ENCODE measurements around the gene MMP20. TPM values are rescaled to one million over a fixed set of nuclear protein-coding genes. Genes with fewer than 3 reads are reported as not detected.

The MMP20 gene
- total RNA-seq, 3 donors from 2014 or later: not detected

GRCh38 chr11:102643941-102644340 lies 18.8 kb upstream of the MMP20 start:
- Histone ChIP-seq H3K4me1 (ENCODE audit: low read depth) (no peaks in the 10 kb centered on the region), H3K4me3 (no peak overlapping the region), H3K36me3 (ENCODE audit: low read depth) (no peaks in the 10 kb centered on the region), H3K9me3 (no peaks in the 10 kb centered on the region)
- no peak for DNase-seq
- no peak for ATAC-seq
- no peak for TF ChIP-seq CTCF (IDR thresholded peaks at IDR 0.05)
- intact Hi-C loops (cut with DNase I, micrococcal nuclease): no loop called here

- ATAC-seq: peak; percentile 89
- Histone ChIP-seq H3K9me3 (no peaks in the 10 kb centered on the region), H3K4me3 (no peak overlapping the region), H3K36me3 (ENCODE audit: low read depth) (no peaks in the 10 kb centered on the region), H3K4me1 (ENCODE audit: low read depth) (no peaks in the 10 kb centered on the region)
- intact Hi-C loops (cut with DNase I, micrococcal nuclease): no loop called here
- peak in 1 of 3 donors; percentile 4 for DNase-seq
- TF ChIP-seq CTCF (IDR thresholded peaks at IDR 0.05): no peak
Measured at GRCh38 chr11:102640946-102641345, 15.8 kb upstream of the MMP20 start.

- Histone ChIP-seq H3K4me3 (no peak overlapping the region), H3K36me3 (ENCODE audit: low read depth) (no peaks in the 10 kb centered on the region), H3K4me1 (ENCODE audit: low read depth) (no peaks in the 10 kb centered on the region), H3K9me3 (no peaks in the 10 kb centered on the region)
- intact Hi-C loops (cut with DNase I, micrococcal nuclease): no loop called here
- ATAC-seq: no peak
- no peak for TF ChIP-seq CTCF (IDR thresholded peaks at IDR 0.05)
- no peak for DNase-seq
Measured at GRCh38 chr11:102639656-102640055, 14.5 kb upstream of the MMP20 start.

GRCh38 chr11:102637731-102638130 lies 12.6 kb upstream of the MMP20 start:
- ATAC-seq (no peak), DNase-seq (no peak)
- no peak for TF ChIP-seq CTCF (IDR thresholded peaks at IDR 0.05)
- Histone ChIP-seq H3K9me3 (no peaks in the 10 kb centered on the region), H3K4me1 (ENCODE audit: low read depth) (no peaks in the 10 kb centered on the region), H3K36me3 (ENCODE audit: low read depth) (no peaks in the 10 kb centered on the region), H3K4me3 (no peak overlapping the region)
- intact Hi-C loops (cut with DNase I, micrococcal nuclease): no loop called here

GRCh38 chr11:102633385-102634026 lies 8.4 kb upstream of the MMP20 start:
- no peak for TF ChIP-seq CTCF (IDR thresholded peaks at IDR 0.05)

GRCh38 chr11:102632026-102632425 lies 6.9 kb upstream of the MMP20 start:
- DNase-seq (no peak), ATAC-seq (no peak)
- H3K4me3 ChIP-seq: no peak overlapping the region
- no peaks in the 10 kb centered on the region for H3K36me3 ChIP-seq (ENCODE audit: low read depth)
- no peaks in the 10 kb centered on the region for H3K4me1 ChIP-seq (ENCODE audit: low read depth)
- intact Hi-C loops (cut with DNase I, micrococcal nuclease): no loop called here
- no peak for TF ChIP-seq CTCF (IDR thresholded peaks at IDR 0.05)
- no peaks in the 10 kb centered on the region for H3K9me3 ChIP-seq

More at GRCh38 chr11:102633385-102634026, 8.4 kb upstream of the MMP20 start:
- DNase-seq (no peak), ATAC-seq (no peak)
- intact Hi-C loops (cut with DNase I, micrococcal nuclease): no loop called here
- Histone ChIP-seq H3K4me1 (ENCODE audit: low read depth) (no peaks in the 10 kb centered on the region), H3K9me3 (no peaks in the 10 kb centered on the region), H3K36me3 (ENCODE audit: low read depth) (no peaks in the 10 kb centered on the region), H3K4me3 (no peak overlapping the region)

All from mucosa of descending colon (tissue), 3 donors.